22Rv1 (cell line): ENCODE measurements around the gene SECTM1.
"Not testable (repeated sequence)": the region's sequence is repeated elsewhere in the genome, so short reads cannot be mapped to it uniquely, and the experiment has no call there.

Source experiments
- ZFX ChIP-seq: fragments of 450-650 bp; IDR thresholded peaks from 2 replicates; pipeline ENCODE4 v1.6.1; 2017; ENCODE audit warnings: antibody characterized with exemption, borderline replicate concordance
- TF ChIP-seq, protein P1 (sequence below): fragments of 450-650 bp; IDR thresholded peaks from 2 replicates; pipeline ENCODE4 v1.5.1; 2017; ENCODE audit warnings: mild to moderate bottlenecking

DNA sequence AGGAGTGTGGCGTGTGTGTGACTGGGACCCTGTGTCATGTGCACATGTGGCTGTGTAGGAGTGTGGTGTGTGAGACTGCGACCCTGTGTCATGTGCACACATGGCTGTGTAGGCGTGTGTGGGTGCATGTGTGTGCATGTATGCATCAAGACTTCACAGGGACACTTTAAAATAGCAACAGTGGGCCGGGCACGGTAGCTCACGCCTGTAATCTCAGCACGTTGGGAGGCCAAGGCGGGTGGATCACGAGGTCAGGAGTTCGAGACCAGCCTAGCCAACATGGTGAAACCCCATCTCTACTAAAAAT is 48.1 kb upstream of the SECTM1 start:
- TF ChIP-seq, protein P1, sequence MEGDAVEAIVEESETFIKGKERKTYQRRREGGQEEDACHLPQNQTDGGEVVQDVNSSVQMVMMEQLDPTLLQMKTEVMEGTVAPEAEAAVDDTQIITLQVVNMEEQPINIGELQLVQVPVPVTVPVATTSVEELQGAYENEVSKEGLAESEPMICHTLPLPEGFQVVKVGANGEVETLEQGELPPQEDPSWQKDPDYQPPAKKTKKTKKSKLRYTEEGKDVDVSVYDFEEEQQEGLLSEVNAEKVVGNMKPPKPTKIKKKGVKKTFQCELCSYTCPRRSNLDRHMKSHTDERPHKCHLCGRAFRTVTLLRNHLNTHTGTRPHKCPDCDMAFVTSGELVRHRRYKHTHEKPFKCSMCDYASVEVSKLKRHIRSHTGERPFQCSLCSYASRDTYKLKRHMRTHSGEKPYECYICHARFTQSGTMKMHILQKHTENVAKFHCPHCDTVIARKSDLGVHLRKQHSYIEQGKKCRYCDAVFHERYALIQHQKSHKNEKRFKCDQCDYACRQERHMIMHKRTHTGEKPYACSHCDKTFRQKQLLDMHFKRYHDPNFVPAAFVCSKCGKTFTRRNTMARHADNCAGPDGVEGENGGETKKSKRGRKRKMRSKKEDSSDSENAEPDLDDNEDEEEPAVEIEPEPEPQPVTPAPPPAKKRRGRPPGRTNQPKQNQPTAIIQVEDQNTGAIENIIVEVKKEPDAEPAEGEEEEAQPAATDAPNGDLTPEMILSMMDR = not testable (repeated sequence)
- not testable (repeated sequence) for TF ChIP-seq ZFX
